ENCODE data around the gene FOXP1. TPM values are rescaled to one million over a fixed set of nuclear protein-coding genes. Genes with fewer than 3 reads are reported as not detected.

FOXP1 gene
- total and polyA plus RNA-seq, 8 donors: 13.4 to 74.1 (median 44.1) TPM

- peak overlapping the region in 1 of 4 donors; percentile 67 for H3K27ac ChIP-seq
- ATAC-seq (no peak), FAIRE-seq (no peak), DNase-seq (no peak)
- no peaks in the 10 kb centered on the region for H3K9me3 ChIP-seq
- intact Hi-C loops (cut with DNase I): loop anchor here in 1 of 3 donors (10.0 kb wide), 1 partner anchor 91 kb away; no protein-coding TSS in a partner anchor
- H3K4me1 ChIP-seq: peaks cover 17 to 27% (median 23%) of the 10 kb centered on the region in 3 donors
- H3K36me3 ChIP-seq: no peaks in the 10 kb centered on the region
- TF ChIP-seq CTCF (IDR thresholded peaks at IDR 0.05): no peak
- H3K27me3 ChIP-seq: no peaks in the 10 kb centered on the region
- no peak overlapping the region for H3K4me3 ChIP-seq
- WGBS, 2 donors: 78 to 86% methylated on average over 3 of the region's 3 CpGs
Observed at GRCh38 chr3:71255498-71255897, 328.0 kb downstream of the FOXP1 start.

- no peaks in the 10 kb centered on the region for H3K27me3 ChIP-seq
- no peak for FAIRE-seq
- peak overlapping the region; percentile 50 to 74 (median 68) for H3K27ac ChIP-seq
Observed at GRCh38 chr3:71254281-71255057, 329.1 kb downstream of the FOXP1 start.

GRCh38 chr3:71253169-71253568, 330.4 kb downstream of the FOXP1 start:
- no peak for TF ChIP-seq CTCF (IDR thresholded peaks at IDR 0.05)
- no peaks in the 10 kb centered on the region for H3K36me3 ChIP-seq
- DNase-seq (no peak), FAIRE-seq (no peak), ATAC-seq (no peak)
- 68 to 75% methylated on average over 2 of the region's 2 CpGs for WGBS, 2 donors
- no peaks in the 10 kb centered on the region for H3K9me3 ChIP-seq
- peak overlapping the region; percentile 50 to 74 (median 62) for H3K27ac ChIP-seq
- H3K27me3 ChIP-seq: no peaks in the 10 kb centered on the region
- H3K4me1 ChIP-seq: peaks cover 17 to 34% (median 23%) of the 10 kb centered on the region in 3 donors
- H3K4me3 ChIP-seq: no peak overlapping the region
- intact Hi-C loops (cut with DNase I): loop anchor here in 1 of 3 donors (10.0 kb wide), 1 partner anchor 88 kb away; no protein-coding TSS in a partner anchor

More at GRCh38 chr3:71254281-71255057, 329.1 kb downstream of the FOXP1 start:
- H3K4me3 ChIP-seq: no peak overlapping the region
- no peaks in the 10 kb centered on the region for H3K36me3 ChIP-seq
- 21 to 22% methylated on average over 7 of the region's 7 CpGs for WGBS, 2 donors
- intact Hi-C loops (cut with DNase I): loop anchor here in 1 of 3 donors (10.0 kb wide), 1 partner anchor 90 kb away; no protein-coding TSS in a partner anchor
- no peaks in the 10 kb centered on the region for H3K9me3 ChIP-seq
- DNase-seq (peak in 4 of 6 donors; percentile 40 to 55 (median 48)), ATAC-seq (peak; percentile 76 to 86 (median 84))
- TF ChIP-seq CTCF (IDR thresholded peaks at IDR 0.05): no peak
- H3K4me1 ChIP-seq: peaks cover 17 to 28% (median 23%) of the 10 kb centered on the region in 3 donors

- Histone ChIP-seq H3K27me3 (no peaks in the 10 kb centered on the region), H3K4me1 (peaks cover 19 to 36% (median 23%) of the 10 kb centered on the region in 3 donors), H3K4me3 (no peak overlapping the region), H3K27ac (peak overlapping the region; percentile 17 to 65 (median 42)), H3K36me3 (no peaks in the 10 kb centered on the region), H3K9me3 (no peaks in the 10 kb centered on the region)
- ATAC-seq (peak; percentile 48 to 78 (median 70)), FAIRE-seq (no peak), DNase-seq (peak in 4 of 6 donors; percentile 24 to 62 (median 58))
- intact Hi-C loops (cut with DNase I): loop anchor here in 1 of 3 donors (10.0 kb wide), 1 partner anchor 88 kb away; no protein-coding TSS in a partner anchor
- 37 to 40% methylated on average over 2 of the region's 2 CpGs for WGBS, 2 donors
- no peak for TF ChIP-seq CTCF (IDR thresholded peaks at IDR 0.05)
Observed at GRCh38 chr3:71252466-71252865, 331.1 kb downstream of the FOXP1 start.
